CD4-positive, alpha-beta T cell treated with Interleukin-6 for 4 hours (primary cell): Measurements from ENCODE around the gene CCDC175.

Experiments
- DNase-seq: peaks from one replicate; pipeline ENCODE4 v3.0.0-alpha.2; 2020; ENCODE audit warnings: mixed read lengths

Gene CCDC175

DNA sequence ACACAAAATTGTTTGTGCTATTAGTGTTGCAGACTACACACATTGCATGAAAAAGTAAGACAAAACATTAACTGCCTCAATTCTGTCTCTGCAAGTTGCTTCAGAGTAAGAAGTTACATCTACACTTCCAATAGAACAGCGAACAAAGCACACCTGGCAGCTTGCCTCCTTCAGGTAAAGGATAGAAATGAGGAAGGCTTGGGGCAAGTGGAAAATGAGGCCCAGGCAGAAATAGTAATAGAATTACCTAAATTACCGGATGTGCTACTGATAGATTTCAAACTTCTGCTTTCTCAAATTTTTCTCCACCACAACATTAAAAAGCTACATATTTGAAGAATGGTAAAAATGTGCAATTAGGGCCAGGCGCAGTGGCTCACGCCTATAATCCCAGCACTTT lies 37.7 kb downstream of the CCDC175 start:
- no peak for DNase-seq

DNA sequence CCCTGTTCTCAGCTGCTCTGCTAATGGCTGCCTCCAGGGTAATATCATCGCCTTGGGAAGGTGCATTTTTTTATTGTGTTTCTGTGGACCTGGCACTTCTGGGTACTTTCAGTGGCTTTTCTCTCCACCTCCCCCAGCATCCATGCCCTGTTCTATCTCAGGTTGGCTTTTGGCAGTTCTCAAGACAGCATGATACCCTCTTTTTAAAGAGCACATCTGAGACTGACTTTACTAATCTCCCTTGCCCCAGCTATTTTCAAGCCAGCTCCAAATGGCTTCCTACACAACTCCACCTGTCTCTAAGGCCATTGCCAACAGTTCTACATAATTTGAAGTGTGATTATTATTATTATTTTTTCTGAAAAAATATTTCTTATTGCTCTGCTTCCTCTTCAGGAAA lies 39.1 kb downstream of the CCDC175 start:
- no peak for DNase-seq

DNA sequence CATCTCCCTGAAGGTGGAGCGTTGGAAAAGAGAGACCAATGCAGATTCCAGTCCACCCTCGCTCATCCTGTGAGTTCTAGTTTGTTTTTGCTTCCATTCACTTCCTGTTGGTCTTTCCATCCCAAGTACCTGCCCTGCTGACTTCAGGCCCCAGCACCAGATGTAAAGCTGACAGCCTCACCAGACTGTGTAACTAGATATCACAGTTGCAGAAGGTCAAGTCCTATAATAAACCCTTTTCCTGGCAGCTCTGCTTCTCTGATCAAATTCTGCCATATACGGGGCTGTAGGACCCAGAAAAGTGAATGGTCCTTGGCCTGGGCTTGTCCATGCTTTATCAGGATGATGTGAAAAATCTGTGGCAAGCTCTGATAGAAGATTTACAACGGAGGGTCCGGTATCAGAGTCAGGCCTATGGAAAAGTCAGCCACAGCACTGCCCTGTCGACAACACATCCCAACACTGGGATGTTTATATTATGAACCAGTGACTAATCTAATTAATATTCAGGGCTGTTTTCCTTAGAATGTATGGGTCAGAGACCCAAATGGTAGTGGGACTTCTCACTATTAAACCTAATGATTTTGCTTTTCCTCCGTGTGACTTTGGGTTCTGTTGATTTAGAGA lies 42.1 kb downstream of the CCDC175 start:
- DNase-seq: no peak

DNA sequence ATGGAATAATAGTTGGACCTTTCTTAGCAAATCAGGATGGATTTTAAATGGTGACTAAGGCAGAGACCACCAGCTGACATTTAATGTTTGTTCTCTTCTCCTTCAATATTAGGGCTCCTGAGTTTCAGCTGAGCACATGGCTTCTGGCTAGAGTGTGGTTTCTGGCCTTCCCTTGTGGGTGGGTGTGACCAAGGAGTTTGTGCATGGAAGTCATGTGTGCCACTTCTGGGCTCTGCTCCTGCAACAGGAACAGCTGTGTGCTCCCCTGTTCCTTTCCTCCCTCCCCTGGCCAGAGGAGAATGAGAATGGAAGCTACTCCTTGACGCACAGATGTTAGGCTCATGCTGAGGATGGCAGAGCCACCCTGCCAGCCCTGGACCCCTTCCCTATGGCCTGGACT lies 44.2 kb downstream of the CCDC175 start:
- DNase-seq: no peak

- no peak for DNase-seq
These were observed 46.3 kb downstream of the CCDC175 start for GRCh38 chr14:59530349-59530748.

DNA sequence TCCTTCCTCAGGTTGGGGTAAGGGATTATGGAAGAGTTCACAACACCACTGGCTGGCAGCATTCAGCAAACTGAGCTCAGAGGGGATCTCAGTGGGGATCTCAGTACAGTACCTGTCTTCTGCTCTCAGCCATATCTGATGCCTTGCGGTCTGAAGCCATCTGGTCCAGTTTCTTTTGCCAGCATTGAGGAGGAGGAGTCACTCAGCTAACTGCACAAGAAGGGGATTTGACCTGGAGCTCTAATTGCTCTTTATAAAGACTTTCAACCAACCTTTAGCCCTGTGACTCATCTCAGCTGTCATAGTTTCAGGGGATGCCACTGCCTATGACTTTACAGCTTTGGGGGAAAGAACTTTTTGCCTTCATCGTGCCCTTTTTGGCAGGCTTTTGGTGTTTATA lies 47.4 kb downstream of the CCDC175 start:
- DNase-seq: no peak

DNA sequence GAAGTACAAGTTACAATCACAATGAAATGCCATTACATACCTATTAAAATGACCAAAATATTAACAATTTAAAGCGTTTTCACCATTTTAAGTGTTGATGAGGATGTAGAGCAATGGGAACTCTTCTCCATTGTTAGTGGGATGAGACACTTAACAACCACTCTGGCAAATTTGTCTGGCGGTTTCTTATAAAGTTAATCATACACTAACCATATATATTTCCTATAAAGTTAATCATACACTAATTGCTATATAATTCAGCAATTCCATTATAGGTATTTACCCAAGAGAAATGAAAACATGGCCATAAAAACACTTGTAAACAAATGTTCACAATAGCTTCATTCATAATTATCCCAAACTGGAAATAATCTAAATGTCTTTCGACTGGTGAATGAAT lies 56.4 kb downstream of the CCDC175 start:
- no peak for DNase-seq

DNA sequence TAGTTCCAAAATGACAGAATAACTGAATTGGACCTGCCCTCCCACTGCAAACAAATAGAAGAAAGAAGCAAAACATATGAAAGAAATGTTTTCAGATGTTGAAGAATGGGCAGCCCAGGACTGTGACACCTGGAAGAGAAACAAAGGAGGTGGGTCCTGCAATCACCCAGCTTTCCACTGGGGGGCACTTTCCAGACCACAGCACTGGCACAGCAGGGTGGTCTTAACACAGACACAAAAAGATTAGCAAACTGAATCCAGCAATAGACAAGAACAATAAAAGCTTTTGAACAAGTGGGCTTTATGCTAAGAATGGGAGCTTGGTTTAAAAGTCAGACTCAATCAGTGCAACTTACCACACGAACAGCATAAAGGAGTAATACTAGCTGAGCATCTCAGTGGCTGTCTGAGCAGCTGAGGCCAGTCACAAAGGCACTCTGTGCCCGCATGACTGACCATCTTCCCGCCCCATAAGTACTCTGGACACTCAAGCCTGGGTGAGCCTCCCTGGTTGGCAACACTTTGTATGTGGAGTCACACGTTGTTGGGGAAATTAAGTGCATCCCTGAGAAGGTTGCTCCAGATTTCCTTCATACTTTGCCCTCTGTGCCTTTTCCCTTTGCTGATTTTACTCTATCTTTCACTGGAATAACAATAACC lies 64.6 kb downstream of the CCDC175 start:
- DNase-seq: no peak

DNA sequence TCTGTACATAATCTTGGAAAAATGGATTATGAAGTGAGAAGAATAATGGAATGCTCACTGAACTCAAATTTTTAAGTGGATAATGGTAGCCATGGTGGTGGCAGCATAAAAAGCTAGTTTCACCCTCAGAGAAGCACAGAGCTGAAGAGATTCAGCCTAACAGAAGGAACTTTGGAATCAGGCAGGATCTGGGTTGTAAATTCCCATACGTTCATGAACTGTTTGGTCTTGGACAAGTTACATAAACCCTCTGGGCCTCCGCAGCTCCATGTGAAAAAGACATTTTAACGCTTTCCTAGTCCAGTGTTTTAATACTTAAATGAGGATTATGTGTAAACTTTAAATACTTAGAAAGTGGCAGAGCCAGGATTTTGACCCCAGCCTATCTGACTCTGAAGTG lies 65.6 kb downstream of the CCDC175 start:
- no peak for DNase-seq

DNA sequence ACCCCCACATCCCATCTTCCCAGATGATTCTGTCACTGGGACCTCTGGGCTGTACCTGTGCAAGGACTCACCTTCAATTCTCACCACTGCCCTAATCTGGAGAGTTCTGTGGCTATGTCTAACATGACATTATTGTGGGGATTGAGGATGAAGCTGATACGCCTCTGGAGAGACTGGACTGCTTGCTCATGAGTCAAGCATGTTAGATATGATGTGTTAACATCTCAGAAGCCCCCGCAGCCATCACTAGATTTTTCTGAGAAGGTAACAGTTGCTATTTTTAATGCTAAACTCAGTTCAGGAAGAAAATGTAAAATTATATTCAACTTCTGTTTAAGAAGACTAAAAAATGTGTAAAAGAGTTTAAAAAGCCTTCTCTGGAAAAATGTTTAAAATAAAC lies 66.6 kb downstream of the CCDC175 start:
- no peak for DNase-seq

DNA sequence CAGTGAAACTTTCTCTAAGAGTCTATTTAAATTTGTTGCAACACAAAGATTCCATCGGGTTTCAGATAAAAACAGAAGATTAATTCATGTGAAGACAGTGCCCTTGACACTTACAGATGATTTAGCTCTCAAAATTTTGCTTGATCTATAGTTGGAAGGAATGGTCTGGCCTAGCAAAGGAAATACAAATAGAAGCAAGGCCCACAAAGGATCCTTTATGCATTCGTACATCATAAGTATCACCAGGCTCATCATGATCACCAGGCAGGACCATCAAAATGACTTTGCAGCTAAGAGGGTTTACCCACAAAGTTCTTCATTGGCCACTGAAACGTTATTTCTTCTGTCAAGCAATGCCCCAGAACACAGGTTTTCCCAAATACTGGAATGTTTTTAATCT lies 67.5 kb downstream of the CCDC175 start:
- no peak for DNase-seq

DNA sequence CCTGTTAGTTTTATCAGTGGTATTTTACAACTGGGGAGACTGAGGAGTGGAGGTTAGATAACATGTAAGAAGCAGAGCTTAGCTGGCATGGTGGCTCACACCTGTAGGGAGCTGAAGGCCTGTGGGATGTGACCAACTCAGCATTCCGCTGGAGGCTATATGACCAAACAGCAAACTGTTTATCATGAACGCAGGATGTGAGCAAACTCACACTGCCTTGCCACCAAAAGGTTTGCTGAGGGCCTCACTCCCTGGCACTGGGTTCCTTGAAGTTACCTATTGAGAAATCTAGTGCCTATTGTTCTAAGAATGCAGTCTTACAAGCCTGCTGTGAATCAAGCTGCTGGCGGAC lies 68.9 kb downstream of the CCDC175 start:
- no peak for DNase-seq

- peak; percentile 38 for DNase-seq
These were observed 69.4 kb downstream of the CCDC175 start for GRCh38 chr14:59507063-59507751.

- DNase-seq: no peak
These were observed 73.4 kb downstream of the CCDC175 start for GRCh38 chr14:59503256-59503655.

- no peak for DNase-seq
These were observed 75.9 kb downstream of the CCDC175 start for GRCh38 chr14:59500732-59501131.

- no peak for DNase-seq
These were observed 84.2 kb downstream of the CCDC175 start for GRCh38 chr14:59492384-59492783.

- DNase-seq: no peak
These were observed 85.9 kb downstream of the CCDC175 start for GRCh38 chr14:59490756-59491155.

- no peak for DNase-seq
These were observed 91.9 kb downstream of the CCDC175 start for GRCh38 chr14:59484639-59485175.

DNA sequence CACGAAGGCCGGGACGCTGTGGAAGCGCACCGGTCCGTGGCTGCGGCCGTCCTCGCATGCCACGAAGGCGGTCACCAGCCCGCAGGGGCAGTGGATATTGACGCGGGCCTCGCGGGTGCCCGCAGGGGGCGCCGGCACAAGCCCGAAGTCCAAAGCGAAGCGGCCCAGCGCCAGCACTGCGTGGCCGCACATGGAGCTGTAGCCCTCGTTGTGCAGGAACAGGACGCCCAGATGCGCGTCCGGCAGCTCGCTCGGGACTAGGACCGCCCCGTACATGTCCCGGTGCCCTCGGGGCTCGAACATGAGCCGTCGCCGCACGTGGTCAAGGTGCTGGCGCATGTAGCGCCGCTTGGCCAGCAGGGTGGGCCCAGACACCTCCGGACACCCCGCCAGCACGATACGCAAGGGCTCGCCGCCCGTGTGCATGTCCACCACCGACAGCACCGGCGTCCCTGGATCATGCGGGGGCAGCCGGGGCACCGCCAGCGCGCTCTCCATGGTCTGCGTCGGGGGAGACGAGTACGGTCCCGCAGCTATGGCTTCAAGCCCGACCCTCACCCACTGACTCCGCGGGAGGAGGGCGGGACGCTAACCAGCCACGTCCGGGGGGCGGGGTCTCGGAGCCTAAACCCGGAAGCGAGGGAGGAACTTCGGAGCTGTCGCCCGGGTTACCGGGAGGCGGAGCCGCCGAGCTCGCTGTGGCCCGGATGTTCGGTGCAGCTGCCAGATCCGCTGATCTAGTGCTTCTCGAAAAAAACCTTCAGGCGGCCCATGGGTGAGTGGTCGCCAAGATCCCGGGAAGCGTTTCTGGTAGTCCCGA lies 92.6 kb downstream of the CCDC175 start, which contains the start of the genes JKAMP and L3HYPDH:
TSS of gene JKAMP (plus strand) at position 699 of the 820 bp plus-strand sequence. CDS start at position 772, 73 bp downstream.
TSS of gene L3HYPDH (minus strand) at position 590 of the 820 bp plus-strand sequence. CDS start at position 498, 92 bp downstream.
- peak; percentile 99 for DNase-seq

- no peak for DNase-seq
These were observed 93.2 kb downstream of the CCDC175 start for GRCh38 chr14:59483363-59483762.

GRCh38 chr14:59482541-59483331 lies 93.9 kb downstream of the CCDC175 start:
- no peak for DNase-seq
